Measurements from ENCODE around the gene TAS1R2.

The TAS1R2 gene

GRCh38 chr1:18819986-18820790 is 39.3 kb downstream of the TAS1R2 start:
- no peak for DNase-seq

GRCh38 chr1:18819203-18819602 is 40.3 kb downstream of the TAS1R2 start:
- DNase-seq: no peak

- no peak for DNase-seq
These were observed 41.5 kb downstream of the TAS1R2 start for GRCh38 chr1:18817795-18818435.

GRCh38 chr1:18817316-18817715 is 42.1 kb downstream of the TAS1R2 start:
- DNase-seq: no peak

- no peak for DNase-seq
These were observed 42.7 kb downstream of the TAS1R2 start for GRCh38 chr1:18816808-18817207.

GRCh38 chr1:18814874-18815531 is 44.5 kb downstream of the TAS1R2 start:
- DNase-seq: no peak

GRCh38 chr1:18814425-18814824 is 45.0 kb downstream of the TAS1R2 start:
- no peak for DNase-seq

GRCh38 chr1:18812453-18812939 is 47.0 kb downstream of the TAS1R2 start:
- no peak for DNase-seq

GRCh38 chr1:18811733-18812452 is 47.6 kb downstream of the TAS1R2 start:
- no peak for DNase-seq

GRCh38 chr1:18809953-18810899 is 49.2 kb downstream of the TAS1R2 start:
- no peak for DNase-seq

GRCh38 chr1:18808550-18808949 is 50.9 kb downstream of the TAS1R2 start:
- DNase-seq: no peak

- no peak for DNase-seq
These were observed 52.0 kb downstream of the TAS1R2 start for GRCh38 chr1:18807334-18808063.

- DNase-seq: no peak
These were observed 53.3 kb downstream of the TAS1R2 start for GRCh38 chr1:18805925-18806849.

GRCh38 chr1:18805150-18805879 is 54.1 kb downstream of the TAS1R2 start:
- DNase-seq: no peak

- no peak for DNase-seq
These were observed 55.6 kb downstream of the TAS1R2 start for GRCh38 chr1:18803851-18804250.

- no peak for DNase-seq
These were observed 56.2 kb downstream of the TAS1R2 start for GRCh38 chr1:18803151-18803791.

- no peak for DNase-seq
These were observed 57.2 kb downstream of the TAS1R2 start for GRCh38 chr1:18802231-18802630.

- DNase-seq: no peak
These were observed 59.2 kb downstream of the TAS1R2 start for GRCh38 chr1:18800258-18800657.

GRCh38 chr1:18799454-18799853 is 60.0 kb downstream of the TAS1R2 start:
- no peak for DNase-seq

All from suppressor macrophage (primary cell).